ENCODE data around the gene PRADC1. TPM values are rescaled to one million over a fixed set of nuclear protein-coding genes. Genes with fewer than 3 reads are reported as not detected.

The PRADC1 gene
- total RNA-seq, 1 experiment from 2014 or later, result 12.9 TPM

GRCh38 chr2:73214120-73215035 lies 18.7 kb downstream of the PRADC1 start, which contains the start of gene SMYD5 (continued):
- TF ChIP-seq ZNF232 (CRISPR knock-in tag; IDR thresholded peaks at IDR 0.05), result no peak
- TF ChIP-seq, protein P1, sequence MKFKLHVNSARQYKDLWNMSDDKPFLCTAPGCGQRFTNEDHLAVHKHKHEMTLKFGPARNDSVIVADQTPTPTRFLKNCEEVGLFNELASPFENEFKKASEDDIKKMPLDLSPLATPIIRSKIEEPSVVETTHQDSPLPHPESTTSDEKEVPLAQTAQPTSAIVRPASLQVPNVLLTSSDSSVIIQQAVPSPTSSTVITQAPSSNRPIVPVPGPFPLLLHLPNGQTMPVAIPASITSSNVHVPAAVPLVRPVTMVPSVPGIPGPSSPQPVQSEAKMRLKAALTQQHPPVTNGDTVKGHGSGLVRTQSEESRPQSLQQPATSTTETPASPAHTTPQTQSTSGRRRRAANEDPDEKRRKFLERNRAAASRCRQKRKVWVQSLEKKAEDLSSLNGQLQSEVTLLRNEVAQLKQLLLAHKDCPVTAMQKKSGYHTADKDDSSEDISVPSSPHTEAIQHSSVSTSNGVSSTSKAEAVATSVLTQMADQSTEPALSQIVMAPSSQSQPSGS (CRISPR knock-in tag; IDR thresholded peaks at IDR 0.05; ENCODE audit: borderline replicate concordance, low read depth), result no peak
- no peak for TF ChIP-seq FOXJ3 (CRISPR knock-in tag; IDR thresholded peaks at IDR 0.05; ENCODE audit: borderline replicate concordance)
- no peak for TF ChIP-seq CDX4 (CRISPR knock-in tag; IDR thresholded peaks at IDR 0.05; ENCODE audit: borderline replicate concordance)
- TF ChIP-seq, protein P2, sequence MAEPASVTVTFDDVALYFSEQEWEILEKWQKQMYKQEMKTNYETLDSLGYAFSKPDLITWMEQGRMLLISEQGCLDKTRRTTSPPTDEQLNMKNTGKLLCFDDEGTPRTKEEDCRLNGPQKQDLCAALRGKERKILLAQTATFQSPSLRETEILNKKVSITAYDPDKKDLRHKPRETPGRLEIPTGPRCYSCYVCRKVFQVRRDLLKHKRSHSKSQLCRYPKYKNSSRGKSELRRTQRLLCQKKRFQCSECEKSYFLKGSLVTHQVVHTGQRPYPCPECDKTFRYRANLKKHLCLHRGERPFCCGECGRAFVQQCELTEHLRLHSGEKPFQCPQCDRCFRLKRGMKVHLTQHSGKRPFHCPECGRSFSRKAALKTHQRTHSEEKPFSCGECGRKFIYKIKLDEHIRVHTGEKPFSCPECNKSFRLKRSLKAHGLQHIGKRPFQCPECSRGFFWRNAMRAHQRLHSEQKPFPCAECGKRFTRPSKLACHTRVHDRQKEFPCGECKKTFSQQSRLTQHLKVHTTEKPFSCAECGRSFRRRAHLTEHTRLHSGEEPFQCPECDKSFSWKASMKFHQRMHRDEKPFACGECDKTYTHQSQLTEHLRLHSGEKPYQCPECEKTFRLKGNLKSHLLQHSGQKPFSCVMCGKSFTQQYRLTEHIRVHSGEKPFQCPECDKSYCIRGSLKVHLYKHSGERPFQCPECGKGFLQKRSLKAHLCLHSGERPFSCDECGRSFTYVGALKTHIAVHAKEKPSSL (CRISPR knock-in tag; conservative IDR thresholded peaks at IDR 0.05), result no peak
- TF ChIP-seq KAT7 (CRISPR knock-in tag; IDR thresholded peaks at IDR 0.05; ENCODE audit: borderline replicate concordance), result no peak
- no peak for TF ChIP-seq TEAD1 (CRISPR knock-in tag; IDR thresholded peaks at IDR 0.05)
- no peak for TF ChIP-seq MXD4 (CRISPR knock-in tag; IDR thresholded peaks at IDR 0.05; ENCODE audit: borderline replicate concordance)
- no peak for TF ChIP-seq ZBTB21 (CRISPR knock-in tag; IDR thresholded peaks at IDR 0.05; ENCODE audit: borderline replicate concordance)
- TF ChIP-seq MYBL2 (CRISPR knock-in tag; IDR thresholded peaks at IDR 0.05), result no peak
- no peak for TF ChIP-seq ZNF263 (CRISPR knock-in tag; IDR thresholded peaks at IDR 0.05; ENCODE audit: low read depth)
- TF ChIP-seq STAT6 (CRISPR knock-in tag; conservative IDR thresholded peaks at IDR 0.05; ENCODE audit: low read depth), result peak; percentile 77; the same call in 1 of the 2 replicates
- peak; percentile 28; the same call in 1 of the 2 replicates for TF ChIP-seq GABPB1 (CRISPR knock-in tag; IDR thresholded peaks at IDR 0.05)
- 0 out of 2 replicates have a peak, but pooled peaks have one; percentile 27 for TF ChIP-seq ZNF416 (CRISPR knock-in tag; IDR thresholded peaks at IDR 0.05)
- TF ChIP-seq TEAD4 (CRISPR knock-in tag; IDR thresholded peaks at IDR 0.05), result no peak
- no peak for TF ChIP-seq AFF4 (CRISPR knock-in tag; IDR thresholded peaks at IDR 0.05; ENCODE audit: borderline replicate concordance)
- peak; percentile 70; the same call in 1 of the 2 replicates for TF ChIP-seq ZNF138 (CRISPR knock-in tag; conservative IDR thresholded peaks at IDR 0.05)
- peak; percentile 39; the same call in 1 of the 2 replicates for TF ChIP-seq USF2 (CRISPR knock-in tag; IDR thresholded peaks at IDR 0.05)
- TF ChIP-seq PRRX2 (CRISPR knock-in tag; IDR thresholded peaks at IDR 0.05), result no peak
- no peak for TF ChIP-seq IRF2 (CRISPR knock-in tag; IDR thresholded peaks at IDR 0.05; ENCODE audit: borderline replicate concordance, low read depth)
- no peak for TF ChIP-seq NFYB (CRISPR knock-in tag; conservative IDR thresholded peaks at IDR 0.05; ENCODE audit: low read depth)
- TF ChIP-seq, protein P3, sequence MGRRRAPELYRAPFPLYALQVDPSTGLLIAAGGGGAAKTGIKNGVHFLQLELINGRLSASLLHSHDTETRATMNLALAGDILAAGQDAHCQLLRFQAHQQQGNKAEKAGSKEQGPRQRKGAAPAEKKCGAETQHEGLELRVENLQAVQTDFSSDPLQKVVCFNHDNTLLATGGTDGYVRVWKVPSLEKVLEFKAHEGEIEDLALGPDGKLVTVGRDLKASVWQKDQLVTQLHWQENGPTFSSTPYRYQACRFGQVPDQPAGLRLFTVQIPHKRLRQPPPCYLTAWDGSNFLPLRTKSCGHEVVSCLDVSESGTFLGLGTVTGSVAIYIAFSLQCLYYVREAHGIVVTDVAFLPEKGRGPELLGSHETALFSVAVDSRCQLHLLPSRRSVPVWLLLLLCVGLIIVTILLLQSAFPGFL (CRISPR knock-in tag; IDR thresholded peaks at IDR 0.05; ENCODE audit: borderline replicate concordance), result no peak
- TF ChIP-seq HMGA2 (CRISPR knock-in tag; IDR thresholded peaks at IDR 0.05), result no peak
- no peak for TF ChIP-seq SMAD3 (CRISPR knock-in tag; IDR thresholded peaks at IDR 0.05; ENCODE audit: borderline replicate concordance)
- no peak for TF ChIP-seq RORB (CRISPR knock-in tag; IDR thresholded peaks at IDR 0.05)

Measured in WTC11 (cell line).